Glutamatergic neuron (in vitro differentiated cells): ENCODE data around the gene ADAM8. TPM values are rescaled to one million over a fixed set of nuclear protein-coding genes. Genes with fewer than 3 reads are reported as not detected.

Experiments
- DNase-seq: peaks from one replicate; pipeline ENCODE4 v3.0.0; 2022
- H3K27ac Mint-ChIP-seq: one replicate; pipeline ENCODE4 v1.8.0; 2020; ENCODE audit warnings: mild to moderate bottlenecking, mixed read lengths, inconsistent platforms; ENCODE audit not compliant: unreplicated experiment
- H3K27me3 Mint-ChIP-seq: one replicate; pipeline ENCODE4 v1.8.0; 2020; ENCODE audit warnings: mild to moderate bottlenecking, moderate library complexity, mixed read lengths, inconsistent platforms; ENCODE audit not compliant: unreplicated experiment
- H3K36me3 Mint-ChIP-seq: one replicate; pipeline ENCODE4 v1.8.0; 2020; ENCODE audit warnings: mild to moderate bottlenecking, mixed read lengths, inconsistent platforms; ENCODE audit not compliant: unreplicated experiment
- H3K4me1 Mint-ChIP-seq: one replicate; pipeline ENCODE4 v1.8.0; 2020; ENCODE audit warnings: mild to moderate bottlenecking, low read depth, mixed read lengths, inconsistent platforms; ENCODE audit not compliant: unreplicated experiment
- H3K4me3 Mint-ChIP-seq: one replicate; pipeline ENCODE4 v1.8.0; 2020; ENCODE audit warnings: mild to moderate bottlenecking, mixed read lengths, inconsistent platforms; ENCODE audit not compliant: unreplicated experiment
- H3K9me3 Mint-ChIP-seq: one replicate; pipeline ENCODE4 v1.8.0; 2020; ENCODE audit warnings: mild to moderate bottlenecking, moderate library complexity, mixed read lengths, inconsistent platforms; ENCODE audit not compliant: unreplicated experiment
- CTCF ChIP-seq: fragments of 200-600 bp; sonication (generic); IDR thresholded peaks from one replicate; pipeline ENCODE4 v1.5.0; 2021; ENCODE audit not compliant: partially characterized antibody, unreplicated experiment
- total RNA-seq: library from RNA; stranded (reverse); fragmentation: NEBNext Ultra II Directional; extraction: Animal tissue kit (Norgen Biotek cat#: 25700); gene quantifications from one replicate; pipeline ENCODE4 v1.2.1, GENCODE V29; 2021; ENCODE audit not compliant: unreplicated experiment

ADAM8 gene
- total RNA-seq, 1 donor from 2014 or later = 5.4 TPM

GRCh38 chr10:133259602-133259989 is 17.1 kb downstream of the ADAM8 start:
- Mint-ChIP-seq H3K9me3 (no peaks in the 10 kb centered on the region), H3K4me3 (no peak overlapping the region), H3K4me1 (peaks cover 14% of the 10 kb centered on the region), H3K27me3 (peaks cover 8% of the 10 kb centered on the region), H3K27ac (no peak overlapping the region), H3K36me3 (no peaks in the 10 kb centered on the region)
- no peak for TF ChIP-seq CTCF
- DNase-seq = no peak

GRCh38 chr10:133258818-133259601 is 17.7 kb downstream of the ADAM8 start:
- Mint-ChIP-seq H3K4me1 (peaks cover 14% of the 10 kb centered on the region), H3K27me3 (peaks cover 8% of the 10 kb centered on the region), H3K27ac (no peak overlapping the region), H3K9me3 (no peaks in the 10 kb centered on the region), H3K4me3 (peak overlapping the region; percentile 30), H3K36me3 (no peaks in the 10 kb centered on the region)
- DNase-seq = no peak
- no peak for TF ChIP-seq CTCF

- Mint-ChIP-seq H3K4me3 (no peak overlapping the region), H3K36me3 (no peaks in the 10 kb centered on the region), H3K4me1 (peaks cover 13% of the 10 kb centered on the region), H3K27me3 (peaks cover 7% of the 10 kb centered on the region), H3K9me3 (peaks cover 2% of the 10 kb centered on the region), H3K27ac (no peak overlapping the region)
- TF ChIP-seq CTCF = no peak
- no peak for DNase-seq
Measured at GRCh38 chr10:133258066-133258817, 18.4 kb downstream of the ADAM8 start.

GRCh38 chr10:133257489-133258065 is 19.1 kb downstream of the ADAM8 start:
- peak; percentile 51 for DNase-seq
- Mint-ChIP-seq H3K27ac (no peak overlapping the region), H3K36me3 (no peaks in the 10 kb centered on the region), H3K9me3 (peaks cover 2% of the 10 kb centered on the region), H3K27me3 (peaks cover 4% of the 10 kb centered on the region), H3K4me1 (peaks cover 10% of the 10 kb centered on the region), H3K4me3 (no peak overlapping the region)
- no peak for TF ChIP-seq CTCF
